Measurements from ENCODE around the gene CMTM8.

CMTM8 gene

DNA sequence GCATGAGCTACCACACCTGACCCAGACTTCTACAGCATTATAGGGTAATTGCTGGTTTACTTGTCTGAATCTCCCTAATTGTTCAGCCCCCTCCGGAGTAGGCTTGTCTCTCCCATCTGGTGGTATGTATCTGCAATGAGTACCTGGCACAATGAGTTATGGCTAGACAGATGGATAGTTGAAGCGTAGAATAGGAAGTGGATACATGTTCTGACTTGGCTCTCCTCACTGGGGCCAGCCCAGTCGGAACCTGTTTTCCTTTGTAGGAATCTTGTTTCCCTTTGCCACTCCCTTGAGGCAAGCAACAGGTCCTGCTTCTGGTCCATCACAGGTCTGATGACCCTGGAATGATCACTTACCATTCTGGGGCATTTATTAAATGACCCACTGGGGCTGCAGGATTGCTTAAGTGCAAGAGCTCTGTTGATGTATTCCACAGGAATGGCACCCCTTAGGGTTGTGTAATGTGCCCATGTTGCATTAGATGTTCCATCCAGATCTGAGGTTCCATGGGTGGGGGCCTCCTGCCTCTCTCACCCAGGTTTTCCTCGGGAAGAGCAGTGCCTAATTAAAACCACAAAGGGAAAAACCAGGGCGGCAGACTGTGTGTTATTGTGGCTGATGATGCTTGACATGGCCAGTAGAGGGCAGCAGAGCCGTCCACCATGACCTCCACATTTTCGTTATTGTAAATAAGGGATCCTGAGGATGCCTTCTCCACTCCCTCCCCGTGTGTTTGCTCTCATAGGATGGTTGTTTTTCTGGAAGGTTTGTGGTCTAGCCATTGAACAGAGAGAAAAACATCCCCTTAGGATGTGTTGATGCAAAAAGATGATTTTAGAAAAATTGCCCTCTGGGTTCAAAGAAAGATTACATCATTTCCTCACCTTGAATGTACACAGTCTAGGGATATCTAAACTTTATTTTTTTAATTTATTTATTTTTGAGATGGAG is 58.0 kb downstream of the CMTM8 start:
- H3K4me3 ChIP-seq = no peak overlapping the region
- peak; percentile 83 for TF ChIP-seq CTCF (IDR thresholded peaks at IDR 0.05)
- no peak overlapping the region for H3K27ac ChIP-seq
- no peak for DNase-seq (ENCODE audit: low spot score)

DNA sequence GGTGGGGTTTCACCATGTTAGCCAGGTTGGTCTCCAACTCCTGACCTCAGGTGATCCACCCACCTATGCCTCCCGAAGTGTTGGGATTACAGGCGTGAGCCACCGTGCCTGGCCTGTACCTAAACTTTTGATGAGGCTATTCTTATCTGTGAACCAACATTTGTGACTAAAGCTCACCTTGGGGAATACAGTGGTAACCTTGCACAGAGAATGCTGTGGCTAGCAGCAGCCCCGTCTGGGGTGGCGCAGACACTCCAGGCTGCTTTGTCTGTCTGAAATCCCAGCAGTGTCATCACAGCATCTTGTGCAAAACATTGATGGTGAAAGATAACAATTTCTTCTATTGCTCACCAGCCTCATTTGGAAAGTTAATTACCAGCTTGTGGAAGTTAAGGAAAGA is 58.9 kb downstream of the CMTM8 start:
- Histone ChIP-seq H3K27ac (no peak overlapping the region), H3K4me3 (no peak overlapping the region)
- no peak for DNase-seq (ENCODE audit: low spot score)
- no peak for TF ChIP-seq CTCF (IDR thresholded peaks at IDR 0.05)

DNA sequence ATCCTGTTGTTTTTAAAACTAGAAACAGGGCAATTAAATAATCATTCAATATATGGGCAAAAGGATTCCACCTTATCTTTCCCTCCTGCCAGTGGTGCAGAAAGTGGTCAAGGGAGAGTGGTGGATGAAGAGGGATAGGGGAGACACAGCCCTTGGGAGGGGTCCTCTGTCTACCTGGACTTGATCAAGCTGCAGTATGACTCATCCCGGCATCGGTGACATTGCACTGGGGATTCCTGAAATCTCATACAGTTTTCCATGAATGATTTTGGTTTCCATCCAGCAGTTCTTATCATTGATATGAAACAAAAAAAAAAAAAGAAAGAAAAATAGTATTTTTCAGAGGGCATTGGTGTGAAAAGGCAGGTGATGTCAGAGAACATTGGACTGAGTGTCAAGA is 62.9 kb downstream of the CMTM8 start:
- no peak overlapping the region for H3K27ac ChIP-seq
- TF ChIP-seq CTCF (IDR thresholded peaks at IDR 0.05) = no peak
- no peak for DNase-seq (ENCODE audit: low spot score)
- H3K4me3 ChIP-seq = no peak overlapping the region

DNA sequence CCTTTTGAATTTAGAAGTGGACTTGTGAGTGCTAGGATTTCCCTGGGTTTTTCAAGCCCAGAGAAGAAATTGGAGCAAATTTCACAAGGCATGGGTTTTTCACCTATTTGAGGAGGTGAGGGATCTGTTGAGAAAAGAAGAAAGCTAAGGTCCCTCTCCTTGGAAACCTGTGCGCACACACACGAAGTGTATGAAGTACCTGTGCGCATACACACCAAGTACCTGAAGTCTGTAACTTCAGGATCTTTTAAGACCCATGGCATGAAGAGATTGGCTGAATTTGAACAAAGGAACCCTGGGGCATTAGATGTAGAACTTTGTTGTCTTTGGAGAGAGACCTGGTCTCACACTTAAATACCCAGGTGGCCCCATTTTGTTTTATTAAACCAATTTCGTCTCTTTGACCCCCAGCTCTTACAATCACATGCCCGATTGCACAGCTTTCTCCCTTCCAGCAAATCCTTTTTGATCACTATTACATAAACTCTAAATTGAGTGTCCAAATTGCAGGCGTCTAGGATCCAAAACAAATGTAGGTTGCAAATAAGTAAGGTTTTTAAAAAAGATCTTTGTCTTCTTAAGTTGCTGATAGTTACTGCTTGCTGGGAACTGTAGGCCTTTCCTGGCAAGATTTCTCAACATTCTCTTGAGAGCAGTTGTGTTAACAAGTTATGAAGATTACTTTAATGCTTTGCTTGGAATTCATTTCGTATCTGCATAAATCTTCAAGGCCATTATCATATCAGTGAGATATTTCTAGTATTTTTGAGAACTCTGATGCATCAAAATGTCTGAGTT is 64.3 kb downstream of the CMTM8 start:
- DNase-seq (ENCODE audit: low spot score) = no peak
- TF ChIP-seq CTCF (IDR thresholded peaks at IDR 0.05) = no peak
- H3K4me3 ChIP-seq = no peak overlapping the region
- no peak overlapping the region for H3K27ac ChIP-seq

- no peak overlapping the region for H3K4me3 ChIP-seq
- DNase-seq (ENCODE audit: low spot score) = no peak
- TF ChIP-seq CTCF (IDR thresholded peaks at IDR 0.05) = no peak
- no peak overlapping the region for H3K27ac ChIP-seq
Observed at GRCh38 chr3:32303399-32303747, 64.9 kb downstream of the CMTM8 start.

- no peak for TF ChIP-seq CTCF (IDR thresholded peaks at IDR 0.05)
- no peak overlapping the region for H3K27ac ChIP-seq
- no peak for DNase-seq (ENCODE audit: low spot score)
- no peak overlapping the region for H3K4me3 ChIP-seq
Observed at GRCh38 chr3:32303977-32304881, 65.7 kb downstream of the CMTM8 start.

Measured in coronary artery (tissue), 2 donors.